IPS DF 6.9 (cell line): ENCODE results near the gene TH.

ENCODE experiments used
- DNase-seq: peaks from one replicate; pipeline ENCODE4 v3.0.0-alpha.2; 2013; ENCODE audit warnings: low read depth, low spot score
- H3K27ac ChIP-seq: one replicate; pipeline ENCODE4 v1.5.1; 2013; ENCODE audit warnings: low read length, control low read depth
- H3K27me3 ChIP-seq: 2 replicates; pipeline ENCODE4 v1.6.1; 2013; ENCODE audit warnings: mild to moderate bottlenecking, low read length; ENCODE audit not compliant: control insufficient read depth, insufficient read depth
- H3K36me3 ChIP-seq: 2 replicates; pipeline ENCODE4 v1.6.1; 2013; ENCODE audit warnings: low read length; ENCODE audit not compliant: control insufficient read depth, insufficient read depth
- H3K4me1 ChIP-seq: 2 replicates; pipeline ENCODE4 v1.6.1; 2013; ENCODE audit warnings: low read length; ENCODE audit not compliant: control insufficient read depth, insufficient read depth
- H3K4me3 ChIP-seq: 2 replicates; pipeline ENCODE4 v1.5.1; 2013; ENCODE audit warnings: mild to moderate bottlenecking, low read length
- H3K9me3 ChIP-seq: 2 replicates; pipeline ENCODE4 v1.6.1; 2013; ENCODE audit warnings: low read length, inconsistent platforms; ENCODE audit not compliant: control insufficient read depth, insufficient read depth
- WGBS: extraction: QIAGEN DNeasy Blood & Tissue Kit; methylation state at CpG from one replicate; pipeline ENCODE4 v1.1.7; 2013; ENCODE audit warnings: mixed read lengths, missing lambda C conversion rate; ENCODE audit not compliant: insufficient read length, insufficient coverage; 5-methylcytosine and 5-hydroxymethylcytosine counted together

Gene TH

DNA sequence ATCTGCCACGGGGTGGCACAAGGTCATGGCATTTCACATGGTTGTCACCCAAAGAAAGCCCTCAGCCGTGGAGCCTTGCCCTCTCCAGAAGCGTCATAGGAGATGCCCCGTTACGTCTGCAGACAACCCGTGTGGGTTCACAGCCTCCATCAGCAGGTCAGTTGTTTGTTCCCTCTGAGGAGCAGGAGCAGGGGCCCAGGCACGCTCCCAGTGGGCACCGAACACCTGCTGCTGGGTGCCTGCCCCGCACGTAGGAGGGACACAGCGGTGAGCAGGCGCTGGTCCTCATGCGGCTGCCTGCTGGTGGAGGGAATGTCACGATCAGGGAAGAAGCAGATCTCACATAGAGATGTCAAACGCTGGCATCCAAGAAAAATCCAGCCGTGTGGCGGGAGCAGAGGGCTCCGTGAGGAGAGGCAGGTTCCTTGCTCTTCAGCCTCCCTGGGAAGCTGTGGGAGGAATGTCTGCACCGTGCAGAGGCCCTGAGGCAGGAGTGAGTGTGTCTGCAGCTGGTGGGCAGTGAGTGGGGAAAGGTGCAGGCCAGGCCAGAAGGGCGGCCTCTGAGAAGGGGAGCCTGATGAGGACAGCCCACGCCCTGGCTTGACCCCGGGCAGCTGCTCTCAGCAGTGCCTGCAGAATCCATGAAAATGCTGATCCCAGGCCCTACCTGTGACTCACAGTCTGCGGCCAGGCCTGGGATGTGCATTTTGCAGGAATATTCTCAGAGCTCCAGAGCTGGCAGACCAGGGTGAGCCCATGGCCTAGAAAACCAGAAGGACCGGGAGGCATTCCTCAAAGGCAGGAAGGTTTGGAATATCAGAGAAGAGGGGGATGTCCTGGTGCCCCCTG lies 36.4 kb upstream of the TH start:
- Histone ChIP-seq H3K27me3 (no peaks in the 10 kb centered on the region), H3K4me3 (no peak overlapping the region), H3K4me1 (peaks cover 3% of the 10 kb centered on the region; the same call in 1 of the 2 replicates), H3K36me3 (no peaks in the 10 kb centered on the region), H3K27ac (no peak overlapping the region), H3K9me3 (no peaks in the 10 kb centered on the region)
- no CpG with 5 or more reads among the region's 24 CpGs for WGBS
- no peak for DNase-seq

DNA sequence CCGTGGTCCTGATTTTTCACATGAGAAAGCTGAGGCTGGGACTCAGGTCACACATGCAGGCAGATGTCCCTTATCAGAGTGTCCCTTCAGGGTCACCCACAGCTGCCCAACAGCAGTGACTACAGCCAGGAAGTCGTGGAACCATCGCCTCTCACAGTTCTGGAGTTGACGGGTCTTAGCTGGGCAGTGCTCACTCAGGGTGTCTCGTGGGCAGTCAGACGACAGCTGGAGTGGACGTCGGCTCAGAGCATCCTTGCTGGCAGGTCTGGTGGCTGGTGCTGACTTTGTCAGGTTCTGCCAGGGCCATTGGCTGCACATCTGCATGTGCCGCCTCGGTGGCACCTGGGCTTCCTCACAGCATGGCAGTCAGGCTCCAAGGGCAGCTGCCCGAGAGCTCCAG lies 35.6 kb upstream of the TH start:
- no CpG with 5 or more reads among the region's 11 CpGs for WGBS
- Histone ChIP-seq H3K27me3 (no peaks in the 10 kb centered on the region), H3K27ac (no peak overlapping the region), H3K4me3 (no peak overlapping the region), H3K4me1 (0 out of 2 replicates have a peak, but pooled peaks cover 2% of the 10 kb centered on the region), H3K36me3 (no peaks in the 10 kb centered on the region), H3K9me3 (no peaks in the 10 kb centered on the region)
- no peak for DNase-seq

DNA sequence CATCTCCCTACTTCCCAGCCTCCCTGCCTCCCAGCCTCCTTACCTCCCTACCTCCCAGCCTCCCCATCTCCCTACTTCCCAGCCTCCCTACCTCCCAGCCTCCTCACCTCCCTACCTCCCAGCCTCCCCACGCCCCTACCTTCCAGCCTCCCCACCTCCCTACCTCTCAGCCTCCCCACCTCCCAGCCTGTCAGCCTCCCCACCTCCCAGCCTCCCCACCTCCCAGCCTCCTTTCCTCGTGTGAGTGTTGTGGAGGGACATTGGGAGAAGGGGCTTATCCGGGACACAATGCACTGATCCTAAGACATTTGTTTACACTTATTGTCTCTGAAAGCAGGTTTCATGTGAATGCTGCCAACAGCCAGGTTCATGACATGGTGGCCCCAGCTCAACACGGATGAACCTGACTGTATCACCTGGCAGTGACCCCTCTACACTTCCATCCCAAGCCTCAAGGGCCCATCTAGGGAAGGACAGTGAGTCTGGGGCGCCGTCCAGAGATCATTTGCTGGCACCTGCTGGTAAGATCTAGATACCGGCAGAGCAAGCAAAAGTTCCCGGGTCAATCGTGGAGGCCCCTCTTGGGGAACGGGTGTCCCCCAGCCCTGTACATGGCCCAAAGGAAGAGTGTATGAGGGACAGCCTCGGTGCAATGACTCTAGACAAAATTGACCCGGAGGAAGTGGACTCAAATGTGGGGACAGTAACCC lies 34.5 kb upstream of the TH start:
- no peak overlapping the region for H3K27ac ChIP-seq
- H3K9me3 ChIP-seq, result no peaks in the 10 kb centered on the region
- H3K4me1 ChIP-seq, result 0 out of 2 replicates have a peak, but pooled peaks cover 2% of the 10 kb centered on the region
- no peak for DNase-seq
- WGBS, result no CpG with 5 or more reads among the region's 12 CpGs
- H3K36me3 ChIP-seq, result no peaks in the 10 kb centered on the region
- no peak overlapping the region for H3K4me3 ChIP-seq
- H3K27me3 ChIP-seq, result no peaks in the 10 kb centered on the region

DNA sequence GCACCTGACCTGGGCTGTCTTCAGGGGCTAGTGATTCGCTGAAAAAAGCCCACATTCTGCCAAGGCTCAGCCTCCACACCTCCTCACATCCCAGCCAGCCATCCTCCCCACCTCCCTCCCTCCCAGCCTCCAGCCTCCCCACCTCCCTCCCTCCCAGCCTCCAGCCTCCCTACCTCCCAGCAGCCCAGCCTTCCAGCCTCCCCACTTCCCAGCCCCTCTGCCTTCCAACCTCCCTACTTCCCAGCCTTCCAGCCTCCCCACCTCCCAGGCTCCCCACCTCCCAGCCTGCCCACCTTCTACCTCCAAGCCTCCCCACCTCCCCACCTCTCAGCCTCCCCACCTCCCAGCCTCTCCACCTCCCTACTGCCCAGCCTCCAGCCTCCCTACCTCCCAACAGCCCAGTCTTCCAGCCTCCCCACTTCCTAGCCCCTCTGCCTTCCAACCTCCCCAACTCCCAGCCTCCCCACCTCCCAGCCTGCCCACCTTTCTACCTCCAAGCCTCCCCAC lies 33.7 kb upstream of the TH start:
- DNase-seq, result no peak
- Histone ChIP-seq H3K27ac (no peak overlapping the region), H3K4me3 (no peak overlapping the region), H3K36me3 (no peaks in the 10 kb centered on the region), H3K9me3 (no peaks in the 10 kb centered on the region), H3K4me1 (0 out of 2 replicates have a peak, but pooled peaks cover 2% of the 10 kb centered on the region), H3K27me3 (no peaks in the 10 kb centered on the region)
- WGBS, result no CpG with 5 or more reads among the region's 1 CpG

DNA sequence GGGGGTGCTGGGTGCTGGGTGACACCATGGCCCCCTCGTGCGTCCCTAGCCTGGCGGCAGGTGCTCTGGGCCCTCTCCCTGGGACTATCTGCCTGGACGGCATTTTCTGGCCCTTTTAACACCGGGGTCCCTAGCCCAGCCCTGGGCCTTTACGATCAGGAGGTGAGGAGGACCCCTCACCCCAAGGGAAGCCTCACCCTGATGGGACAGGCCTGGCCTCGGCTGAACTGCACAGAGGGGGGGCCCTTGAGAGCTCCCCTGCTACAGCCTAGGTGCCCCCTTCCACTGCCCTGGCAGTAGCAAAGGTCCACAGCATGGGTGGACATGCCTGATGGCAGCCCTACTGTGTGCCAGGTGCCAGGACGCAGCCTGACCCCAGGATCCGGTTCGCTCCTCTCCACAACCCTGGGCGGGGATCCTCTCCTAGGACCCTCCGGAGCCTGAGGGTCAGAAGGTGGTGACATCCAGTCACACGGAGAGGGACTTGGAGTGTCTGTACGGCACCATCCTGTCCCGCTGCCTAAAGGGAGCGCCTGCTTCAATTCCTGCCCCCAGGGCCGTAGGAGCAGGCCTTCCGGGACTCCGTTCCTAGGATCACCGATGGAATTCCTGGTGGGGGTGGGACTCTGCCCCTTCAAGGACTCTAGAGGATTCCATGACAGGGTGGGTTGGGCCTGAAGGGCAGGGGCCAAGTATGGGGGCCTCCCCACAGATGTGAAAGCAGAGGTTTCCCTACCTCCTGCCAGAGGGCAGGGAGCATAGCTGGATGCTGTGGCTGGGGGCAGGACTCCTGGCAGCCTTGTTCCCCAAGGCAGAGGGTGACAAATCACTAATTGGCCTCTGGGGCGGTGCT lies 33.0 kb upstream of the TH start:
- no peak for DNase-seq
- no peak overlapping the region for H3K4me3 ChIP-seq
- H3K27ac ChIP-seq, result no peak overlapping the region
- WGBS, result no CpG with 5 or more reads among the region's 21 CpGs
- H3K9me3 ChIP-seq, result no peaks in the 10 kb centered on the region
- H3K4me1 ChIP-seq, result 0 out of 2 replicates have a peak, but pooled peaks cover 2% of the 10 kb centered on the region
- no peaks in the 10 kb centered on the region for H3K36me3 ChIP-seq
- no peaks in the 10 kb centered on the region for H3K27me3 ChIP-seq

DNA sequence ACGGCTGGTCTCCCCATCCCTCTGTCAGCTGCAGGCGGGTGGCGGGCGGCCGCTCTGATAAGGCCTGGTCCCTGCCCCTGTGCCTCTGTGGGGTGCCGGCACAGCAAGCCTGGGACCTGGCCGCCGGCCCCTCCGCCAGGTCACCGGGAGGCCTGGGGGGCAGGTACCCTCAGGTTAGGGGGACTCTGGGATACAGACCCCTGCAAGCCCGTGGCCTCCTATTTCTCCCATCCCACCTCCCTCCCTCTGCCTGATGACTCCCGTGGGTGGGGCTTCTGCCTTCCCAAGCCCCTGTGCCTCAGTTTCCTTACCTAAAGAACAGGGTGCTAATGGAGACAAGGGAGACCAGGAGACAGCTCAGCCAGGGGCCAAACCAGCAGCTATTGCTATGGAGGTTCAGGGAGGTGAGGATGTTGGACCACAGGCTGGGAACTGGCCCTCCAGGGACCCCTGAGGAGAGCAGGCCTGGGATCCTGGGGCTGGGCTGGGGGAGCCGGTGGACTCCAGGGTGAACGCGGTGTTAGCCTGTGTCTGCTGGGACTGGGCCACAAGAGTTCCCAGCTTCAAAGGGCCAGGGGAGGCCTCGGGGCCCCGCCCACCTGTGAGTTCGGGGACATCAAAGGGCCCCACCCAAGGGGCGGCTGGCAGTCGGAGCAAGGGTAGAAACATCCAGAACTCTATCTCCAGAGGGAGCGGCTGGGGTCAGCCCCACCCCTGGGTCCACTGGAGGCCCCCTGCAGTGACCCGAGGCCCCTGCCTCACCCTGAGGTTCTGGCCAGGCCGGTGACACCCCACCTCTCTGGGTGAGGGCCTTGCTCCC lies 32.0 kb upstream of the TH start:
- DNase-seq, result no peak
- H3K4me1 ChIP-seq, result 0 out of 2 replicates have a peak, but pooled peaks cover 2% of the 10 kb centered on the region
- no peaks in the 10 kb centered on the region for H3K27me3 ChIP-seq
- no CpG with 5 or more reads among the region's 23 CpGs for WGBS
- H3K4me3 ChIP-seq, result no peak overlapping the region
- H3K36me3 ChIP-seq, result no peaks in the 10 kb centered on the region
- no peaks in the 10 kb centered on the region for H3K9me3 ChIP-seq
- H3K27ac ChIP-seq, result no peak overlapping the region

DNA sequence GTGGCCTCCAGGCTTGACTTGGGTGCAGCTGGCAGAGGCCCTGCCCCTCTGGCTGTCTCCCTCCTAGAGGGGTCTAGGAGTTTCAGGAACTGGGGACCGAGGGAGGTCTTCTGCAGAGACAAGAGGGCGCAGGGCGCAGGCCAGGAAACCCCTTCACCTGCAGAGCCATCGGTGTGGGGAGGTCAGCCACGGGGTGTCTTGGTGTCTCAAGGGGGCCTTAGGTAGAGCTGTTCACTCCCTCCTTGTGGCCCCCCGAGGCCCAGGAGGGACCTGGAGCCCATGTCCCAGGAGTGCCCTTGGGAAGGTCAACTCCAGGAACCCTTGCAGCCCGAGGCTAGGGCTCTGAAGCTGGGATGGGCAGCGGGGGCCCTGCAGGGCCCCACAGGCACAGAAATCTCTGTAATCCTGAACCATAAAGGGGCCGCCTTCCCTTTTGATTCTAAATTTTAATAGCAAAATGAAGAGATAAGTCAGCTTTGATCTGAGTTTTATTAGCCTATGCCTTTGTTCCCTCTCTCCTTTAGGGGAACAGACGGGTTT lies 31.4 kb upstream of the TH start:
- Histone ChIP-seq H3K4me1 (0 out of 2 replicates have a peak, but pooled peaks cover 2% of the 10 kb centered on the region), H3K9me3 (no peaks in the 10 kb centered on the region), H3K27ac (no peak overlapping the region), H3K27me3 (no peaks in the 10 kb centered on the region), H3K36me3 (no peaks in the 10 kb centered on the region; the same call in 1 of the 2 replicates), H3K4me3 (no peak overlapping the region; the same call in 1 of the 2 replicates)
- WGBS, result no CpG with 5 or more reads among the region's 10 CpGs
- DNase-seq, result no peak

DNA sequence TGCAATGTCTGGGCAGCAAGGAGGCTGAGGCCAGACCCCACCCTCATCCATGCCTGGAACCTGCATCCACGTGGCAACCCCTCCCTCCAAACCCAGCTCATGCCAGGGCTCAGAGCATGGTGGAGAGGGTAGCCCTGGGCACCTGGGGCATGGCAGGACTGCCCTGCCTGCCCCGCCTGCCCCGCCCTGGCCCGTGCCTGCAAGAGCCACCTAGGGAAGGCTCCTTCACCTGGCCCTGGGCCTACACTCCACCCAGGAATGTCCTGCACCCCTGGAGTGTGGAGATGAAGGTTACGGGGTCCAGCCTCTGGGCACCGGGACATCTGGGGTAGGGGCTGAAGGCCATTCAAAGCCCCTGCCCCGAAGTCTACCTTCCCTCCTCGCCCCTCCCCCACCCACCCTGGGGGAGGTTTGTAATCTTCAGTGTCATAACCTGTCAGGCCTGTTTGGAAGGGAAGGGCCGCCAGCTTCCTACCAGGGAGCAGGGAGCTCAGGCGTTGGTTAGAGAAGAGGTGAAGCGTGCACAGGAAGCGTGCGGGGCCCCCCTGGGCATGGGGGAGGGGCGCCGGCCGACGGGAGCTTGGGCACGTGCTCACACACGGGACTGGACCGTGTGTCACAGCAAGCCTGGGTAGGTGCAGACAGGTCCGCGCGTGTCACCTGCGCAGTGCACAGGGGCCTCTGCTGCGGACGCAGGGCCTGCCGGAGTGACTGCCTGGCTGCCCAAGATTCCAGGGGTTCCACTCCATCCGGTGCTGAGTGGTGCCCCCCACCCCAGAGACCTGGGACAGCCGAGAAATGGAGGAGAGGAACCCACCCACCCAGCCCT lies 30.7 kb upstream of the TH start:
- H3K9me3 ChIP-seq, result no peaks in the 10 kb centered on the region
- no peak overlapping the region for H3K27ac ChIP-seq
- no peak overlapping the region for H3K4me3 ChIP-seq
- DNase-seq, result no peak
- H3K27me3 ChIP-seq, result no peaks in the 10 kb centered on the region
- no peaks in the 10 kb centered on the region; the same call in 1 of the 2 replicates for H3K36me3 ChIP-seq
- H3K4me1 ChIP-seq, result 0 out of 2 replicates have a peak, but pooled peaks cover 2% of the 10 kb centered on the region
- no CpG with 5 or more reads among the region's 29 CpGs for WGBS

DNA sequence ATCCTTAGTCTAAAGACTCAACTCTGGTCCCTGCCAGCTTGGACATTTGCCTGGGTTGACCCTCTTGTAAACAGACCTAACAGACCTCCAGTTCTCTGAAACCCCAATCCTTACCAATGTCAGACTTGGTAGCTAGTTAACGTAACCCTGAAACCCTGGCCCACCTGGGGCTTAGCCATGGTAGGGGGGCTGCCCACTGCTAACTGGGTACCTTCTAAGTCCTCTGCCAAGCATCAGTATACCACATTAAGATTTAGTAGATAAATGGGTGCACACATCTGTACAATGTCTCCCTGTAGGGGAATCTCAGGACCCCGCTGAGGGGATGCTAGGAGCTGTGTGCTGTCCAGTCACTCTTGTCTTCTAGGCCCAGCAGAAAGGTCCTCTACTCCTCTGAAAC lies 29.9 kb upstream of the TH start:
- no peak overlapping the region for H3K27ac ChIP-seq
- H3K27me3 ChIP-seq, result no peaks in the 10 kb centered on the region
- no CpG with 5 or more reads among the region's 2 CpGs for WGBS
- no peak for DNase-seq
- no peaks in the 10 kb centered on the region; the same call in 1 of the 2 replicates for H3K36me3 ChIP-seq
- no peak overlapping the region for H3K4me3 ChIP-seq
- no peaks in the 10 kb centered on the region for H3K9me3 ChIP-seq
- 0 out of 2 replicates have a peak, but pooled peaks cover 2% of the 10 kb centered on the region for H3K4me1 ChIP-seq
